ENCODE data around the gene BBOF1. TPM values are rescaled to one million over a fixed set of nuclear protein-coding genes. Genes with fewer than 3 reads are reported as not detected.

BBOF1 gene
- total RNA-seq, 4 donors from 2014 or later = 14.0 to 22.0 (median 15.0) TPM

DNA sequence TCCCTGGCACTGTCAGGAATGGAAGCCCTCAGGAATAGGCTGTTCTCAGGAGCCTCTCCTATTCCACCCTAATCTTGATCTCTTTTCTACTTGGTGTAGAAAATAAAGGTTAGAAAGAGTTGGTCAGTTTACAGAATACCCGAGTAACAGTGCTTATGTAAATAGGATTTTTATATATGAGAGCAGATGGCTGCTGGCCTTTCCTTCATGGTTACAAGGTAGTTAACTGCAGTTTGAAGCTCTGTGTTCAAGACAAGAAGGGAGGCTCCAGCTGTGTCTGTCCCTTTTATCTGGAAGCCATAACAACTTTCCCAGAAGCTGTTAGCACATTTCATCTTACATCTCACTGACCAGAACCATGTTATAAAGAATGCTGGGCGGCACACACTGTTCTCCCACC is 23.1 kb downstream of the BBOF1 start:
- intact Hi-C loops (cut with DNase I; ENCODE audit: low total_unique reads) = no loop called here
- H3K27me3 ChIP-seq = no peaks in the 10 kb centered on the region
- no peaks in the 10 kb centered on the region for H3K36me3 ChIP-seq
- TF ChIP-seq, protein P1, sequence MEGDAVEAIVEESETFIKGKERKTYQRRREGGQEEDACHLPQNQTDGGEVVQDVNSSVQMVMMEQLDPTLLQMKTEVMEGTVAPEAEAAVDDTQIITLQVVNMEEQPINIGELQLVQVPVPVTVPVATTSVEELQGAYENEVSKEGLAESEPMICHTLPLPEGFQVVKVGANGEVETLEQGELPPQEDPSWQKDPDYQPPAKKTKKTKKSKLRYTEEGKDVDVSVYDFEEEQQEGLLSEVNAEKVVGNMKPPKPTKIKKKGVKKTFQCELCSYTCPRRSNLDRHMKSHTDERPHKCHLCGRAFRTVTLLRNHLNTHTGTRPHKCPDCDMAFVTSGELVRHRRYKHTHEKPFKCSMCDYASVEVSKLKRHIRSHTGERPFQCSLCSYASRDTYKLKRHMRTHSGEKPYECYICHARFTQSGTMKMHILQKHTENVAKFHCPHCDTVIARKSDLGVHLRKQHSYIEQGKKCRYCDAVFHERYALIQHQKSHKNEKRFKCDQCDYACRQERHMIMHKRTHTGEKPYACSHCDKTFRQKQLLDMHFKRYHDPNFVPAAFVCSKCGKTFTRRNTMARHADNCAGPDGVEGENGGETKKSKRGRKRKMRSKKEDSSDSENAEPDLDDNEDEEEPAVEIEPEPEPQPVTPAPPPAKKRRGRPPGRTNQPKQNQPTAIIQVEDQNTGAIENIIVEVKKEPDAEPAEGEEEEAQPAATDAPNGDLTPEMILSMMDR (IDR thresholded peaks at IDR 0.05) = no peak
- no peak for TF ChIP-seq POLR2A (IDR thresholded peaks at IDR 0.05)
- H3K4me1 ChIP-seq = no peaks in the 10 kb centered on the region
- no peak overlapping the region for H3K27ac ChIP-seq
- DNase-seq = no peak
- no peaks in the 10 kb centered on the region for H3K9me3 ChIP-seq
- no peak overlapping the region for H3K4me3 ChIP-seq

DNA sequence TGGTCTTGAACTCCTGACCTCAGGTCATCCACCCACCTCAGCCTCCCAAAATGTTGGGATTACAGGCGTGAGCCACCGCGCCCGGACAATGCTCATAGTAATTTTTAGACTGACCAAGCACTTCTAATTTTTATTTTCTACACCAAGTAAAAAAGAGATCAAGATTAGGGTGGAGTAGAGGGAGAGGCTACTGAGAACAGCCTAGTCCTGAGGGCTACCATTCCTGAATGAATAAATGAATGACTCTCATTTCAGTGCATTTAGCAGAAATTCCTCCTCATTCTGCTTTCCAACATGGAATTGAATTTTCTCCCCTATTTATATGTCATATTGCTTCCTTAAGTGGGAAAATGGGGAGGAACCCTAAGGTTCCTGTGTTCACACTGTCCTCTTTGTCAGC is 26.4 kb downstream of the BBOF1 start:
- Histone ChIP-seq H3K27me3 (no peaks in the 10 kb centered on the region), H3K4me1 (no peaks in the 10 kb centered on the region), H3K4me3 (no peak overlapping the region), H3K9me3 (no peaks in the 10 kb centered on the region), H3K36me3 (no peaks in the 10 kb centered on the region), H3K27ac (no peak overlapping the region)
- TF ChIP-seq, protein P1 (IDR thresholded peaks at IDR 0.05) = no peak
- TF ChIP-seq POLR2A (IDR thresholded peaks at IDR 0.05) = no peak
- no peak for DNase-seq
- intact Hi-C loops (cut with DNase I; ENCODE audit: low total_unique reads) = no loop called here

DNA sequence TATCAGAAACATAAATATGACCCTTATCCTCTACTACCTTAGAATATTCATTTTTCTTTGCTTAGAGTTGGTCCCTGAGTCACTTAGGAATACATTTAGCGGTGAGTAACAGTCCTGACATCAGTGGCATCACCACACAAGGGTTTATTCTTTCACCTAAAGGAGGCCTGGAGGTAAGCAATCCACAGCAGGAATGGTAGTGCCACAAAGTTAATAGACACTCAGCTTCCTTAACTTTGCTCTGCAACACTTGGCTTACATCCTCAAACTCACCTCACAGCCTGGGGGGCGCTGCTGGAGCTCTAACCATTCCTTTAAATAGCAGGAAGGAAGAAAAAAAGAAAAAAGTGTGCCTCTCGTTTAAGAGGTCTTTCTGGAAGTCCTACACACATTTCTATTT is 29.1 kb downstream of the BBOF1 start:
- DNase-seq = no peak
- Histone ChIP-seq H3K4me3 (no peak overlapping the region), H3K36me3 (no peaks in the 10 kb centered on the region), H3K27ac (no peak overlapping the region), H3K9me3 (no peaks in the 10 kb centered on the region), H3K4me1 (no peaks in the 10 kb centered on the region), H3K27me3 (no peaks in the 10 kb centered on the region)
- intact Hi-C loops (cut with DNase I; ENCODE audit: low total_unique reads) = no loop called here
- TF ChIP-seq, protein P1 (IDR thresholded peaks at IDR 0.05) = no peak
- TF ChIP-seq POLR2A (IDR thresholded peaks at IDR 0.05) = no peak

DNA sequence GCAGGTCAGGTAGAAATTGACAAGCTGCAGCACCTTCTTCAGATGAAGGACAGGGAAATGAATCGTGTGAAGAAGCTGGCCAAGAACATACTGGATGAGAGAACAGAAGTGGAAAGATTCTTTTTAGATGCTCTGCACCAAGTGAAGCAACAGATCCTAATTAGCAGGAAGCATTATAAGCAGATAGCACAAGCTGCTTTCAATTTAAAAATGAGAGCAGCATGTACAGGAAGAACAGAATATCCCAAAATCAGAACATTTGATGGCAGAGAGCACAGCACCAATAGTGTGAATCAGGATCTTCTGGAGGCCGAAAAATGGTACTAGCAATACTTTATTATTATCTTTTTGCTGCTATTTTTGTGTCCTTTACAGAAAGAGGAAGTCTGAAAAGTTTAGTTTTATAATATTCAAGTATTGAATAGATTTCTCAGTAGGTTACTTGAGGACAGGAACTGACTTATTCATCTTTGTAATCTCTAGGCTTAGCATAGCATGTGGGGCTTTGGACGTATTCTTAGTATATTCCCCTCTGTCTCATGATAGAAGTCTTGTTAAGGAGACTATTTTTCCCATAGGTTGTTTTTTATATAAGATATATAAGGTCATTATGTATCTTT is 30.8 kb downstream of the BBOF1 start:
- Histone ChIP-seq H3K4me1 (no peaks in the 10 kb centered on the region), H3K4me3 (no peak overlapping the region), H3K27ac (no peak overlapping the region), H3K9me3 (no peaks in the 10 kb centered on the region), H3K27me3 (no peaks in the 10 kb centered on the region), H3K36me3 (no peaks in the 10 kb centered on the region)
- TF ChIP-seq, protein P1 (IDR thresholded peaks at IDR 0.05) = no peak
- TF ChIP-seq POLR2A (IDR thresholded peaks at IDR 0.05) = no peak
- intact Hi-C loops (cut with DNase I; ENCODE audit: low total_unique reads) = no loop called here
- DNase-seq = no peak

DNA sequence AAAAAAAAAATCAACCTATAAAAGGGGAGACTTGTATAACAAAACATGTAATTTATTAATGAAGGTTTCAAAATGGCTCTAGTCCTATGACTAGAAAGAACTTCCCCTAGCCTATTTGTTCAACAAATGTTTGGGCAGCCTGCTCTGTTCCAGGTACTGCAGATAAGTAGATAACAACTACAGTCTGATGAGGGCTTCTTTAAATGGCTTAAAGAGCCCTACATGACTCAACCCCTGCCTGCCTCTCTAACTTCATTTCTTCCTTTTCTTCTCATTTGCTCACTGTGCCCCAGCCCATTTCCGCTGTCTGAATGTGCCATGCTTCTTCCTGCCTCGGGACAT is 43.6 kb downstream of the BBOF1 start:
- H3K27me3 ChIP-seq = no peaks in the 10 kb centered on the region
- H3K27ac ChIP-seq = no peak overlapping the region
- H3K4me3 ChIP-seq = no peak overlapping the region
- no peaks in the 10 kb centered on the region for H3K9me3 ChIP-seq
- TF ChIP-seq, protein P1 (IDR thresholded peaks at IDR 0.05) = no peak
- TF ChIP-seq POLR2A (IDR thresholded peaks at IDR 0.05) = no peak
- no peaks in the 10 kb centered on the region for H3K4me1 ChIP-seq
- no peak for DNase-seq
- intact Hi-C loops (cut with DNase I; ENCODE audit: low total_unique reads) = no loop called here
- no peaks in the 10 kb centered on the region for H3K36me3 ChIP-seq
